LNCaP clone FGC (cell line): ENCODE results near the gene DDOST.

ENCODE experiments used
- DNase-seq: peaks from one replicate; pipeline ENCODE4 v3.0.0-alpha.2; 2011; ENCODE audit warnings: low read depth
- H3K4me3 ChIP-seq: 2 replicates; pipeline ENCODE4 v1.5.1; 2011; ENCODE audit warnings: mild to moderate bottlenecking, low read depth, low read length, control low read depth
- TF ChIP-seq, protein P1 (sequence below): IDR thresholded peaks from 2 replicates; pipeline ENCODE4 v1.5.1; 2012; ENCODE audit warnings: mild to moderate bottlenecking; ENCODE audit not compliant: control insufficient read depth, insufficient read depth; ENCODE audit errors: extremely low read depth

The DDOST gene

DNA sequence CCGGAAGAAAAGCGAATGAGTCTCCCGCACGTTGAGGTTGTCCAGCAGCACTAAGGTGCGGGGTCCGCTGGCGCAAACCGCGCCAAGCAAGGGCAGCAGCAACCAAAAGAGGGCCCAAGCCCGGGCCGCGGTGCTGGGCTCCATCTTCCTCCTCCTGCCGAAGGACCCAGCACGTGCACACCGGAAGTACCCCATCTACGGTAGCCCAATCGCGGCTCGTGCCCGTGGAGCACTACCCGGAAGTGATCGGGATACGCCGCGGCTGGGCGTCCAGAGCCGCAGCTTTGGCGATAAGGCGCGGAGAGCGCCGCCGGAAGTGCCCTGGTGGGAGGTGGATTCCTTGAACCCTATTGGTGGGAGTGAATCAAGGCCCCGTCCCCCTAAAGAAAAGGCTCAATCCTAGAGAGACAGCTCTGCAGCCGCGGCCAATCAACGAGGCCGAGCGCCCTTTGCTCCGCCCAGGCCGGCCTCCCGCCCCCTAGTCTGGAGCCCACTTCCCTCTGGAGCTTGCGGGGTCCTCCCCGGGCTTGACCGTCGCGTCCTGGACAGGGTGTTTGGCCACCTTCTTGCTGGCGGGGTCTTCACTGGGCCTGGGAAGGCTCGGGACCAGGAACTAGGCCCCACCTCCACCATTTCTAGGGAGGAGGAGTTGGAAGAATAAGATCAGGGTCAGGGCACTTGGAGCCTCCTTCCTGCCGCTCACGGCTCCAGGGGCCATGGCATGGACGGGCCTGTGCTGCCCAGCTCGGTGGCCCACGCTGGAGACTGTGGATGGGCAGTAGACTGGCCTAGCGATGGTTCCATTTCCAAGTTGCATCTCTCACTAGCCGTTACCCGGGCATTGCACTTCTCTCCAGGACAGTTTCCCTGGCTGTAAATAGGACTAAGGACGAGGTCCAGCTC lies at the start of gene DDOST:
TSS of gene DDOST (minus strand) at position 163 of the 903 bp plus-strand sequence. CDS start at position 144, 19 bp downstream.
- peak within 1 kb of the TSS; percentile 87 for H3K4me3 ChIP-seq
- DNase-seq = peak; percentile 88
- TF ChIP-seq, protein P1, sequence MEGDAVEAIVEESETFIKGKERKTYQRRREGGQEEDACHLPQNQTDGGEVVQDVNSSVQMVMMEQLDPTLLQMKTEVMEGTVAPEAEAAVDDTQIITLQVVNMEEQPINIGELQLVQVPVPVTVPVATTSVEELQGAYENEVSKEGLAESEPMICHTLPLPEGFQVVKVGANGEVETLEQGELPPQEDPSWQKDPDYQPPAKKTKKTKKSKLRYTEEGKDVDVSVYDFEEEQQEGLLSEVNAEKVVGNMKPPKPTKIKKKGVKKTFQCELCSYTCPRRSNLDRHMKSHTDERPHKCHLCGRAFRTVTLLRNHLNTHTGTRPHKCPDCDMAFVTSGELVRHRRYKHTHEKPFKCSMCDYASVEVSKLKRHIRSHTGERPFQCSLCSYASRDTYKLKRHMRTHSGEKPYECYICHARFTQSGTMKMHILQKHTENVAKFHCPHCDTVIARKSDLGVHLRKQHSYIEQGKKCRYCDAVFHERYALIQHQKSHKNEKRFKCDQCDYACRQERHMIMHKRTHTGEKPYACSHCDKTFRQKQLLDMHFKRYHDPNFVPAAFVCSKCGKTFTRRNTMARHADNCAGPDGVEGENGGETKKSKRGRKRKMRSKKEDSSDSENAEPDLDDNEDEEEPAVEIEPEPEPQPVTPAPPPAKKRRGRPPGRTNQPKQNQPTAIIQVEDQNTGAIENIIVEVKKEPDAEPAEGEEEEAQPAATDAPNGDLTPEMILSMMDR = no peak

DNA sequence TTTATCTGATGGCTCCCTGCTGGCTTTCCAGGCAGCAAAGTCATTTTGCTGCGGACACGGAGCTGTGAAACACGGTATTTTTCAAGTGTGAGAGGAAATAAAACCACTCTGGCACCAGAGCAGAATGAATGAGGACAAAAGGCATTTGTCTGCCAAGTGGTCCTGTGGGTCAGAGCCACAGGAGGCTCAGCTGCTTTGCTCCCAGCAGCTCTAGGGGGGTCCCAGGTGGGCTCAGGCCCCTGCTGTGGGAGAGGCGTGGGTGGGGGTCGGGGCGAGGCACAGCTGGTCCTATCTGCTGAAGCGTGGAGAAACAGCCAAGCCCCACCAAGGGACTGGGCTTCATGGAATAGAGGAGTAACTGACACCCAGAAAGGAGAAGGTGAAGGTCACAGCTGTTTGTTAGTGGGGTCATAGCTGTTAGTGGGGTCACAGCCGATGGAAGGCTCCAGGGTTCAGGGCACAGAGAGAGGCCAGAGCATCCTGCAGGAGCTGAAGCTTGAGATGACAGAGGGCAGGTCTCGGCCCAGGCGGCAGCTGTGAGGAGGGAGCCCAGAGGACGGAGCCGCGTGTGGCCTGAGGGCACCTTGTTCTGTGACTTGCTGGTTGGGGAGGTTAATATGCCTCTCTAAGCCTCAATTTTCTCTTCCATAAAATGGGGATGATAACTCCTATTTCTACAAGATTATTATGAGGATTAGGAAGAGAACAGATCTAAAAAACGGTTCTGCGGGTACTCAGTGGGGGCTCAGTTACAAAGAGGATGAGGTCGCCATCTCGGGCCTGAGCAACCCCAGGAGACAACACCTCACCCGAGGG lies 49.5 kb upstream of the DDOST start:
- no peak overlapping the region for H3K4me3 ChIP-seq
- TF ChIP-seq, protein P1 = no peak
- no peak for DNase-seq

DNA sequence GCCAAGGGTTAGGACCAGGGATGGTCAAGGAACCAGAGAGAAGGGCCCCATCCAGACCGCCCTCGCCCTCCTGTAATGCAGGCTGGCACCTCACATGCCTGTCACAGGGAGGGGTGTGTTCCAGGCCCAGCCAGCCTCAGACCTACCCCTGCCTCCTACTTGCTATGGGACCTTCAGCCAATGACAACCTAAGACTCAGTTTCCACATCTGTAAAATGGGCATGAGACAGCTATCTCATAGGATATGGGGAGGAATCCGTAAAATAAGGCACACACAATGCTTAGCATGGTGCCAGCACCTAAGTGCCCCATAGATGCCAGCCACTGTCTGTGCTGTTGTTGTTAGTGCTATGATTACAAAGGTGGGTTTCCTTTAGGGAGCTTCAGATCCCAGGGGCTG lies 48.7 kb upstream of the DDOST start:
- TF ChIP-seq, protein P1 = no peak
- no peak overlapping the region for H3K4me3 ChIP-seq
- DNase-seq = no peak

DNA sequence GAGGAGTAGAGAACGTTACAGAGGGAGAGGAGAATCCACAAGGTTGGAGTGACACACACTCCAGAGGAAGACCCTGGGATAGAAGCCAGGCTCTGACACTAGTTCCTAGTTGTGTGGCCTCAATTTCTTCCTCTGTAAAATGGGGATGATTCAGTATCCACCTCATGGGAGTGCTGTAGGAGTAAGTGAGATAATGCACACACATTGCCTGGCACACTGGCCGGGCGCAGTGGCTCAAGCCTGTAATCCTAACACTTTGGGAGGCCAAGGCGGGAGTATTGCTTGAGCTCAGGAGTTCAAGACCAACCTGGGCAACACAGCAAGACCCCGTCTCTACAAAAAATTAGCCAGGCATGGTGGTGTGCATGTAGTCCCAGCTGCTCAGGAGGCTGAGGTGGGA lies 47.7 kb upstream of the DDOST start:
- no peak overlapping the region for H3K4me3 ChIP-seq
- no peak for DNase-seq
- TF ChIP-seq, protein P1 = no peak

DNA sequence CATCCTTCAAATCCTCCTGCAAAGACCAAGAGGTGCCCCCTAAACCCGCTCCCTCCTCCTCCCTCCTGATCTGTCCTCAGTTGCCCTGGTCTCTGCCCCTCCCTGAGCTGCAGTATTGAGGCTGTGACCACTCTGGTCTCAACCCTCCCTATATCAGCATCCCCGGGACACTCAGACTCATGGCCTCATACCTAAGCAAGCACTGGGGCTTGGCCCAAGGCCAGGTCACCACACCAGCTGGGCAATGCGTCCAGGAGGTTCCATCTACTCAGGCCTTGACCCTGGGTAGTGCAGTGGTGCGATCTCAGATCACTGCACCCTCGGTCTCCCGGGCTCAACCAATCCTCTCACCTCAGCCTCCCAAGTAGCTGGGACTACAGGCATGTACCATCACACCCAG lies 46.9 kb upstream of the DDOST start:
- no peak overlapping the region for H3K4me3 ChIP-seq
- TF ChIP-seq, protein P1 = no peak
- DNase-seq = no peak

DNA sequence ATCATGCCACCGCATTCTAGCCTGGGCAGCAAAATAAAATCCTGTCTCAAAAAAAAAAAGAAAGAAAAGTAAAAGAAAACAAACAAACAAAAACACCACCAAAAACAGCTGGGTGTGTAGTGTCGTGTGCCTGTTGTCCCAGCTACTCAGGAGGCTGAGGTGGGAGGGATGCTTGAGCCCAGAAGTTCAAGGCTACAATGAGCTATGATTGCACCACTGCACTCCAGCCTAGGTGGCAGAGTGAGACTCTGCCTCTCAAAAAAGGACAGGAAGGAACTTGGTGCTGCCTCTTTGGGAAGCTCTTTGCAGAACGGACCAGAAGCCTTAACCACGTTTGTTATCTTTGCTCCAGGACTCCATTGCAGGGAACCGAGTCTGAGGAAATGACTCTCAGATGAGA lies 45.7 kb upstream of the DDOST start:
- TF ChIP-seq, protein P1 = no peak
- no peak overlapping the region for H3K4me3 ChIP-seq
- no peak for DNase-seq
